HL-60/S4 treated with phorbol 12-myristate 13-acetate at 8.2 ng/mL for 4 days and 3 days (cell line): Measurements from ENCODE around the gene TBC1D8.

Experiments
- in situ Hi-C: fragments of 300-500 bp; cut with MboI; formaldehyde crosslinking; loops from 2 replicates; pipeline ENCODE4 v1.15.0; 2022; ENCODE audit warnings: low sequenced_read_pairs

TBC1D8 gene

DNA sequence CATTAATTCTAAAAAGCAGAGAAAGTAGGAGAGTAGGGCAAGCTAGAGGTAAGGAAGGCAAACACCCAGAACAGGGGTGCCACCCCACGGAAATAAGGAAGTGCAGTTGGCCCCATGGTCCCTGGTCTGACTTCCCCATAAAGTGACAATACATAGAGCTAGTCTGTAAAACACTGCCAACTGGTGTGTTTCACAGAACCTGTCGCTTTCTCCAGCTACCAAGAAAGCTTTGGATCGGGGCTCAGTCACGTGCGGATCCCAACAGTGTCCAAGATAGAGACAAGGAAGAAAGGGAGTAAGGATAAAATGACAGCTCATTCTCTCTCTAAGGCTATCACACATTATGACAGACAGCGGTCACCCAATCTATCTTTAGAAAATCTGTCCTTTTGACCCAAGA, 36.4 kb downstream of the TBC1D8 start:
- in situ Hi-C loops, result no loop called here

DNA sequence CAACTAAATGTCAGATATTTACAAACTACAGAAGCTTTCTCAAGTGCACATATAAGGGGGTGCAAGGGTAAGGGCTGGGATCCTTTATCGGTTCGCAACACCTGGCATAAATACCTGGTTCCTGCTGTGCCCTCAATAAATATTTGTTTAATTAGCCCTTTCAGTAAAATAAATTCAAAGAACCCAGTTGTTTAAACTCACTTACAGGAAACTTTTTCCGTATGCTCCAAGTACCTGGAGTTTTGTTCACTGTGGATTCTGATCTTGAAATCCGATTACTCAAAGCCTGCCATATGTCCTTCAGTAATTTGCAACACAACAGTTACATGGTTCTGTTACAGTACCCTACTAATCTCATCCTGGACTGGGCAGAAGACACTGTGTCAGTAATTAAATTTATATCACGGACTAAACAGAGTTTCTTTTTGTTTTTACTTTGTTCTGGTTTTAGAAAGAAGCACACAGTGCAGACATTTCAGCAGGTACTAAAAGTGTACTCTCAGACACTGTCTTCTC, 36.9 kb downstream of the TBC1D8 start:
- in situ Hi-C loops, result no loop called here

DNA sequence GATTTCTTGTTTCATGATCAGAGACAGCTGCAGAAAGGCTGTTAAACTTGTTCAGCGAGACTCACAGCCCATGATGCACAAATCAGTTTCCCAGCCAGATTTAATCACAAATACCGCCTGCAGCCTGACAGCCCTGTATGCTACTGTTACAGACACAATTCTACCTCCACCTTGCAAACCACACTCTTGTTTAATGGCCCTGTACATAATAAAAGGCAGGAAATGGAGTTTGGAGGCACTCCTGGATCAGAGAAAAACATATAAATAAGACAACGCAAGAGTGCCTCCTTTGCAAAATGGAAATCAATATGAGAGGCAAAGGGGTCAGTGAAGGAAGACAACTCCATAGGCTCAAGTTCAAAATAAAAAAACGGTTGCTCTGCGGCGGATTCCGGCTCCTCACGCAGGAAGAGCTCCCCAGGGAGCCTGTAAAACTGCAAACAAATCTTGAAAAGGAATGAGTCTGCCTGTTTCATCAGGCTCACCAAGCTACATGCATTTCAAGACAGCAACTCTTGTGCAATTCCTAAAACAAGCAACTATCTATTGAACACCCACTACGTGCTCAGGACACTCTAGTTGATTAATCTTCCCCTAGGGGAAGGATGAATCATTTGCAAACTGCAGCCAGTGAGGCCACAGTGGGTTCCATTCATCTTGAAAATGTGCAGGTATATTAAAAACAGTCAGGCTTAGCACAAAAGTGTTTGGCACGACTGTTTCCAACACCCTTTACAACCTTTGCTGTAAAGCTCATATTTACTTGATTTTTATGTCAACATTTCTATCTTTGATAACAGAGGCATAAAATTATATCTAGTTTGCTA, 37.5 kb downstream of the TBC1D8 start:
- in situ Hi-C loops, result no loop called here

DNA sequence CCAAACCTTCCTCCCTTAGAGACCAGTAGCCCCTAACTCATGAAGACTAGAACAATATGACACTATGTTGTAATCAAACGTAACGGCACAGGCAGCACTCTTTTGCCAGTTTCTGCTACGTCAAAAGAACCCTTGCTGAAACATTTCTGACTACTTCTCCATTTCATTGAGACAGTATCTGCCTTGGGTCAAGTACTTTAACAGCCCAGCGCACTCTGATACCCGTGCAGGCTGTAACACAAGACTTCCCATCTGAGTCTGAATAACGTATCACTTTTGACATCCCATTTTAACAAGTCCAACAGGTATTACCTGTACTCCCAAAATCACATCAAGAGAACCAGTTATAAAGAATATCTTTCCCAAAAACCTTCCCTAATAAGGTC, 38.4 kb downstream of the TBC1D8 start:
- in situ Hi-C loops, result no loop called here

DNA sequence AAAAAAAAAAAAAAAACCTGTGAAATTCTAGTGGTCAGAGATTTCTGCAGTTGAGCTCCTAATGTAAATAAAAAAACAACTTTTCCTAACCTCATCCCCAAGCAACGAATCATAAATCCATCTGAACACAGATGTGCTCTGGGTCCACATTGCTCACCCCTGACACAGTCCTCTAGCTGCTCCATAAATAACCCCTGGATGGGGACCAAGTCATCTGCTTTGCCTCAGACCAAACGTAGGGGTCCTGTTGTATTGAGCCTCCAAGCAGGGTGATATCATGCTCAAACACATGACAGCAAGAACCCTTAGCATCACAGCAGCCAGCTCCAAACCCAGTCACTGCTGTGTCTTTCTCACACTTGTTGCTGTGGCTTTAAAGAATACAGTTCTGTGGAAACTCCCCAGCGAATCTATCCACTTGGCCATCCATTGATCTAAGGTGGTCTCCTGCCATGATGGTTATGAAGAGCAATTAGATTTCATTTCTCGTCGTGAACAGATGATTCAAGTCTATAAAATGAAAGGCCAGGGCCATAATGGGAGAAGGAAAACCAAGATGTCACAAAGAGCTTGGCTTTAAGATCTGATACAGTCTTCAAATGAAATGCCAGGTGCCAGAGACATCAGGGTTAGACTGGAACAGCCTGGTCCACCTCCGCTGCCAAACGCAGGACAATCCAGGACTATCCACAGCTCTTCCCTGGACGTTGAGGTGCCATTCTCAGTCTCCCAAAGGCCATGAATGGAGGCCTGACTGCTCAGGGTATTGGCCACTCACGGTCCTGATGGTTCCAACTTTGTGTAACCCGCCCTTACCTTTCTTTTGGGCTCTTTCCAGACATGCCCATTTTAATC, 39.0 kb downstream of the TBC1D8 start:
- in situ Hi-C loops, result no loop called here

DNA sequence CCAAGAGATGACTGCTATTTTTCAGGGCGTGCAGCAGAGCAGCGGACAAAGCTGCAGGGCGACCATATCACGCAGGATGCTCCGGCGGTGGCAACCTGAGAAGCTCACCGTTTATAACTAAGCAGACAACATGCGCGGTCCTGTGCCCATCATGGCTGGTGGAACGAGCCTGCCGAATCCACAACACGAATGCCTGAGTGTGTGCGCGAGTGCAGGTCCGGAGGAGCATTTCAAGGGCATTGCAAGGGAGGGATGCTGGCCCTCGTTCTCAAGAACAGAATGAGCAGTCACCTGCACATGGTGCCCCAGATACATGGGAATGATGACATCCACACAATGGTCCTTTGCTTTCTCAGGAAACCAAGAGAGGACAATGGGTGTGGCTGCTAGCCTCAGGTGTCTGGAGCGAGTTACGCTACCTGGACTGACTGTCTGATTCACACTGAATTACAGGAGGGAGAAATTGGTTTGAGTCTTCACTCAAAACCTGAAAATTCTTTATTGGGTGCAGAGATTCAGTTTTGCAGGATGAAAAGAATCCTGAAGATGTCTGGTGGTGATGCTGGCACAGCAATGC, 39.8 kb downstream of the TBC1D8 start:
- in situ Hi-C loops, result no loop called here

DNA sequence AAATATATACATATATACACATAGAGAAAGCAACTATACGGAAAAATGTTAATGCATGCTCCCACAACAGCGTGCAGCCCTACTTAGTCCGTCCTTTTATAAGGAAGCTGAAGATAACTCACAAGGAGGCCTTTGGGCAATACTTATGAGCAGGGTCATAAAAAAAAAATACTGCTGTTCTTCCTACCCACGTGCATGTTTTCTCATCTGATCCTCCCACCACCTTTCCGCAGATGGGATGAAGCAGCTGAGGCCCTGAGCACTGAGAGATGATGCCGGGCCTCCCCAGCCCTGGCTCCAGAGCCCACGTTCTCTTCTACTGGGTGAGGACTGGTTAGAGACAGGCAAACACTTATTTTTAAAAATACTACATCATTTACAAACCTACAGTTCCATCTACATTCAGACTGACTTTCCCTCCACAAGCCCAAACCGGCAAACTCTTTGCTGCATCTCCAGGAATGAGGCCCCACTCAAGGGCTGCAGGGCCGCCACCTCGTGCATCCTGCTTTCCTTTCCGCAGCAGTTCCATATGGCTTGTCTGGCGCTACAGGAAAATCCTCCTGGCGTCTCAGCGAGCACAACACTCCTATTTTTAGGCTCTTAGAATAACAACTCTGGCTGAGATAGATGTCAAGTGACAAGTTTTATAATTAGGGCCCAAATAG, 41.6 kb downstream of the TBC1D8 start:
- in situ Hi-C loops, result no loop called here

DNA sequence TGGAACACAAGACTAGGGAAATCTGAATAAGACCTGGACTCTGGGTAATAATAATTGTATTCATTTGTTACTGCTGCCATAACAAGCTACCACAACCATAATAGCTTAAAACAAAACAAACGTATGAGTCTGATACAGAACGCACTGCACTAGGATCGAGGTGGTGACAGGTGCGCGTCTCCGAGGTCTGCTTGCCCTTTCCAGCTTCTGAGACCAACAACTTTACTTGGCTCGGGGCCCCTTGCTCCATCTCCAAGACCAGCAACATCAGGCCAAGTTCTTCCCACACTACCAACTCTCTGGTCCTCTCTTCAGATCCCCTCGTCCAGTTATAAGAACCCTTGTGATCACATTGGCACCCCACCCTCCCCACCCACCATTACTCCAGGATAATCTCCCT, 42.8 kb downstream of the TBC1D8 start:
- in situ Hi-C loops, result no loop called here

DNA sequence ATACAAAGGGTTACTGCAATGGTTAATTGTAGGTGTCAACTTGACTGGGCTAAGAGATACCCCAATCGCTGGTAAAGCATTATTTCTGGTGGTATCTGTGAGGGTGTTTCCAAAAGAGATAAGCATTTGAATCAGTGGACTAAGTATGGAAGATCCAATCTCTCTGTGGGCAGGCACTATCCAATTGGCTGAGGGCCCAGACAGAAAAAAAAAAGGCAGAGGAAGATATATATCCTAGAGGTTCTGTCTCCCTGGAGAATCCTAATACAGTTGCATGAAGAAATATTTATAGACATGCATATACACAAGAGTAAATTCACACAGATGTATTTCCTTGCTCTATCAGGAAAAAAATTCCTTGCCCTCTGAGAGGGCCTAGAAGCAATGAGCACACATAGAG, 43.9 kb downstream of the TBC1D8 start:
- in situ Hi-C loops, result no loop called here

DNA sequence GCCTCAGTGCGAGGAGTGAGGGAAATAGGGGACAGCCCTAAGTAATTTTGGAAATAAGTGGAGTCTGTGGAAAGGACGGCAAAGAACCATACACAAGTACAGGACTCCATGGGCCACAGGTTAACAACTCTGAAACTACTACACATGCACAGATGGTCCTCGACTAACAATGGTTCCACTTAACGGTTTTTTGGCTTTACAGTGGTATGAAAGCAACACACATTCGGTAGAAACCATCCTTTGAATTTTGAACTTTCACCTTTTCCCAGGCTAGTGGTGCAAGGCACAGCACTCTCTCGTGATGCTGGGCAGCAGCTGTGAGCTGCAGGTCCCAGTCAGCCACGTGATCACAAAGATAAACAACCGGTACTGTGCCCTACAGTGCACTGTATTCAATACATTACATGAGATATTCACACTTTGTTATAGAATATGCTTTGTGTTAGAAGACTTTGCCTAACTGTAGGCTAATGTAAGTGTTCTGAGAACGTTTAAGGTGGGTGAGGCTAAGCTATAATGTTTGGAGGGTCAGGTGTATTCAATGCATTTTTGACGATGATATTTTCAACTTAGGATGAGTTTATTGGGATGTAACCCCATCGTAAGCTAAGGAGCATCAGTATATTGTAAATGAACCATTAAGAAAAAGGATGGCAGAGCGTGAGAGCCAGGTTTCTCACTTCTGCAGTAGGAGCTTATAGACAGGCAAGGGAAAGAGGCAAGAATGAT, 44.6 kb downstream of the TBC1D8 start:
- in situ Hi-C loops, result no loop called here

DNA sequence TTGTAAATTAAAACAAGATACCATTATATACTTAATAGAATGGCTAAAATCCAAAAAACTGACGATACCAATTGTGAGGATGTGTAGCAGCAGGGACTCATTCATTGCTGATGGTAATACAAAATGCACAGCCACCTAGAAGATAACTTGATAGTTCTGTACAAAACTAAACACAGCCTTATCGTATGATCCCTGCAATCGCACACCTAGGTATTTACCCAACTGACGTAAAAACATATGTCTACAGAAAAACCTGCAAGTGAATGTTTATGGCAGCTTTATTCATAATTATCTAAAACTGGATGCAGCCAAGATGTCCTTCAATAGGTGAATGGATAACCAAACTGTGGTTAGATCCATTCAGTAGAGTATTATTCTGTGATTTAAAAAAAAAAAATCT, 45.5 kb downstream of the TBC1D8 start:
- in situ Hi-C loops, result no loop called here

DNA sequence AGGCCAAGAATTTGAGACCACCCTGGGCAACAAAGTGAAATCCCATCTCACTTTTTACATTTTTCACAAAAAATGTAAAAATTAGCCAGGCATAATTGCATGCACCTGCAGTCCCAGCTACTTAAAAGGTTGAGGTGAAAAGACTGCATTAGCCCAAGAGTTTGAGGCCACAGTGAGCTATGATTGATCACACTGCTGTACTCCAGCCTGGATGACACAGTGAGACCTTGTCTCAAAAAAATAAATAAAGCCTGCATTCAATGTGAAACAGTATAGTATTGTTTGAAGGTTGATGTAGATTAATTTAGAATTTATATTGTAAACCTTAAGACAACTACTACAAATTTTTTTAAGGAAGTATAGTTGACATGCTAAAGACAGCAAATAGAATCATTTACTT, 53.5 kb downstream of the TBC1D8 start:
- in situ Hi-C loops, result no loop called here

DNA sequence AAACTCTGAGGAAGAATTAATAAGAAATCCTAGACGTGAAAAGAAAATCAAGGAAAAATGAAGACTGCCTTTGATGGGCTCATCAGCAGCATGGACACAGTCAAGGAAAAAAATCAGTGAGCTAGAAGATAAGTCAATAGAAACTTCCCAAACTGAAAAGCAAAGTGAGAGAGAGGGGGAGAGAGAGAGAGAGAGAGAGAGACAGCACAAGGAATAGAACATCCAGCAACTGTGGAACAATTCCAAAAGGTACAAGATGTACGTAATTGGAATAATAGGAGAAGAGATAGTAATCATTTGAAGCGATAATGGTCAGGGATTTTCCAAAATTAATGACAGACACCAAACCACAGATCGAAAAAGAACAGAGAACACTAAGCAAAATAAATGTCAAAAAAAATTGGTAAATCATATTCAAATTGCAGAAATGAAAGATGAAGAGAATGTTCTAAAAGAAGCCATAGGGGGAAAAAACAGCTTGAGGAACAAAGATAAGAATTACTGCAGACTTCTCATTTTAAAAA, 54.5 kb downstream of the TBC1D8 start:
- in situ Hi-C loops, result no loop called here

DNA sequence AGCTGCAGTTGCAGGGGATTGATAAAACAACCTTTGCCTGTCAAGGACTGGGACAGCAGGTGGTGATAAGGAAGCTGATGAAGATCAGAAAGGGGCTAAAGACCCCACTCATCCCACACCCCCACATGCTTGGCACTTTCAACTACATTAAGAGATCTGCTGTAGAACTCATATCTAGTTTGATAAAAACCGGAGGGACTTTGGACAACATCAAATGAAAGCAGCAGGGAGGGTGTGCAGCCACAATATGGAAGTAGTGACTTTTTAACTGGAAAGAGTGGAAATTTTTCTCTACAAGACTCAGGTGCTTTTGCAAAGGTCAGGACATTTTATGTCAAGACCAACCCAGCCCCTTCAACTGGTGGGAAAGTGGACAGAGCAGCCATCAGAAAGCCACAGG, 56.8 kb downstream of the TBC1D8 start:
- in situ Hi-C loops, result no loop called here

DNA sequence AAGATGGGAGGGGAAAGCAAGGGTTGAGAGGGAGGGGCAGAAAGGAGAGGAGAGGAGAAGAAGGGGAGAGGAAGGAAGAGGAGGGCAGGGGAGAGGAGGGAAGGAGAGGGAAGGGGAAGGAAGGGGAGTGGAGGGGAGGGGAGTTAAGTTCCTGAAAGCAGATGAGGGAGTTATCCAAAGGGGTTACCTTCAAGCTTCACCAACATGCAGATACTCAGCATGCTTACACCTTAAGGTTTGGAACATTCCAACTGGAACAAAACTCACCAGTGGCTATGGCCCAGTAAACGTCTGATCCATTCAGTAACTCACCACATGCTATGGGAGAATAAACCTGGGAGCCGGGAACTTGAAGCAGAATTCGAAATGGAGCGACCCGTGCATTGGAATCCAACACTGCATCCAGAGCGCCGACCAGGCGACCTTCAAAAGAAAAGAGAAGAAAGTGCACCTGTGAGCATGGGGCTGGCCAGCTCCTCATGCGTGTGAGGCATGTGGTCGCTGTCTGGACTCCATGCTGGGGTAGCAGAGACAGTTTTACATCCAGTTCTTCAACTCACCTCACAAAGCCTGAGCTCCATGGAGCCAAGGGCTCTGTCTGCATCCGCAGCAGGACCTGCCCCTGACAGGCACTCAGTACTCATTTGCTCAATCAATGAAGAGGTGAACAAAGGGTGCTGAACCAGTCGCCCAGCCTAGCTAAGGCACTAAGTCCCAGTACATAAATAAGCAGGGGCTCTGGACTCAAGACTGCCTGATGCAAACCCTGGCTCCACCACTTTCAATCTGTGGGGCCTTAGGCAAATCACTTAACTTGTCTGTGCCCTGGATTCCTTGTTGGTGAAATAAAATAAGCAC, 61.0 kb downstream of the TBC1D8 start:
- in situ Hi-C loops, result no loop called here

DNA sequence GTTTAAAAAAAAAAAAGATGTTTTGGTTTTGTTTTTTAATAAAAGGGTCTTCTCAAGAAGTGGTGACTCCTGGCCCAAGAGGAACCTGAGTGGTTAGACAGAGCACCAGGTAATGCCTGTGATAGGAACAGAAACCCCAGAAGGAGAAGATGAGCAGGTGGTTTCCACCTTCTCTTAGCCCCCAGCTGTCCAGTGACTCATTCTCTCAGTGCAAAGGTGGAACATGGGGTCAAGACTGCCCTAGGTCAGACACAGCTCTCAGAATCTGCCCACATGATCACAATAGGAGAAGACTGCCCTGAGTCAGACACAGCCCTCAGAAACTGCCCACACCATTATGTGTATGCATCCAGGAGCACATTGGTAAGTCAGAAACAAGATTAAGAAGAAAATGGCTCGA, 61.8 kb downstream of the TBC1D8 start:
- in situ Hi-C loops, result no loop called here

DNA sequence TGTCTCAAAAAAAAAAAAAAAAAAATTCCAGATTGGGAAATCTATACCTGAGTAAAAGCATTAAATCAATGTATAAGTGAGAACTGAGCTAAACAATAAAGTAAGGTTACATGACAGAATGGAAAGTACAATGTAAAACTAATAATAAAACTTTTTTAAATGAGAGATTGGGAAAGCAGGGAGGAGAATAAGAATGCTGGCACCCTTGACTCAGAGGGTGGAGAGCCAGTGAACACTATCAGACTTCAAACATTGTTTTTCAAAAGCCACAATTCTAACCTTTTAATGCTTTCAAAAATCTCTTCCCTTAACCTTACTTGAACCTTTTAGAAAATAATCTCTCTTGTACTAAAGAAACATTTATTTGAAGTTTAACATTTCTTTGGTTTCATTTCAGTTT, 63.5 kb downstream of the TBC1D8 start:
- in situ Hi-C loops, result no loop called here

DNA sequence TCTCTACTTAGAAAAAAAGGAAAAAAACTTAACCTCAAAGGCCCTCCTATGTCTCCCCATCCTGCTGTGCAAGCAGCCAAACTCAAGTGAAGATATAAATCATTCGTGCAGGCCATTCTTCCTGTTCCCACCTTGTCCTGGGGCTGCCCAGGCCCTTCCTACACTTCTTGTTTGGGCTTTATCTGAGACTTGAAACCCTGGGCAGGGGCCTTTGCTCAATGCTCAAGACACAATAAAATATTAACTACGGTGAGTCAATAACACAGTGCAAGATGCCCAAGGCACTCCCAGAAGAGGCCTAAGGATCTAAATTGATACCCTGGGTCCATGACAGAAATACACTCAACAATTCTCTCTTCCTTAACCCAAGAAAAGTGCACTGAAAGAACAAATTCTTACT, 67.6 kb downstream of the TBC1D8 start:
- in situ Hi-C loops, result no loop called here

DNA sequence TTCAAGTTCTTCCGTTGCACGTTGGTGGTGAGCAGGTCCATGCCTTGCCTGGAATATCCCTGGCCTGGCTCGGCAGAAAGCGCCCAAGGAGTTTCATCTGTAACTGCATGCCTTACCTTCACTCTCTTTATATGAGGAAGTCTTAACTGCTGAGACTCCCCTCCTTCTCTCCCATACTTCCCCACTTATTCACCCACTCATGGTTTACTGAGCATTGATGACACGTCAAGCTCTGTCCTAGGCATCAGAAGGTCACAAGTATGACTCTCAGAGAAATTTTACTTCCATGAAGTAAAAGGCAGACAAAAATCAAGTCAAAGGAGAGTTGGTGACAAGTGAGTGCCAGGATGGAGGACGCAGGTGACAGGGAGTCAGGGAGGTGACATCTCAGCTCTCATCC, 68.2 kb downstream of the TBC1D8 start:
- in situ Hi-C loops, result no loop called here
